BJ (cell line): ENCODE results near the gene DDX5. TPM values are rescaled to one million over a fixed set of nuclear protein-coding genes. Genes with fewer than 3 reads are reported as not detected.
"Not testable (repeated sequence)": the region's sequence is repeated elsewhere in the genome, so short reads cannot be mapped to it uniquely, and the experiment has no call there.

ENCODE experiments used
- CTCF ChIA-PET: fragments of 350-600 bp; formaldehyde crosslinking; extraction: SDS; loops from one replicate; lab custom pipeline; 2021; ENCODE audit warnings: antibody characterized with exemption, inconsistent platforms; lab: Yijun Ruan, JAX
- POLR2A ChIA-PET: fragments of 300-600 bp; sonication (Branson Sonifier 250); formaldehyde crosslinking; extraction: SDS; loops from one replicate; lab custom pipeline; 2021; ENCODE audit warnings: antibody characterized with exemption; lab: Charles Lee
- DNase-seq: peaks from one replicate; pipeline ENCODE4 v3.0.0-alpha.2; 2011; ENCODE audit warnings: low read depth
- H3K27me3 ChIP-seq: 2 replicates; pipeline ENCODE4 v1.6.0; 2011; ENCODE audit warnings: low read length; ENCODE audit not compliant: control insufficient read depth, insufficient read depth
- H3K36me3 ChIP-seq: 2 replicates; pipeline ENCODE4 v1.5.1; 2011; ENCODE audit warnings: low read length; ENCODE audit not compliant: control insufficient read depth, insufficient read depth
- H3K4me3 ChIP-seq: 2 replicates; pipeline ENCODE4 v1.5.1; 2011; ENCODE audit warnings: low read depth, mild to moderate bottlenecking, control low read depth, low read length
- polyA plus RNA-seq: library from polyadenylated mRNA; depleted of rRNA; stranded (reverse); fragments of >200 nt; gene quantifications from 2 replicates; pipeline ENCODE4 v1.2.3, GENCODE V29; 2011
- TF ChIP-seq, protein P1 (sequence below): IDR thresholded peaks from 2 replicates; pipeline ENCODE4 v1.5.1; 2011; ENCODE audit warnings: low read depth, mild to moderate bottlenecking, control low read depth, inconsistent platforms, low read length, moderate library complexity; ENCODE audit not compliant: insufficient read depth

DDX5 gene
- polyA plus RNA-seq, 1 experiment = 850 TPM

DNA sequence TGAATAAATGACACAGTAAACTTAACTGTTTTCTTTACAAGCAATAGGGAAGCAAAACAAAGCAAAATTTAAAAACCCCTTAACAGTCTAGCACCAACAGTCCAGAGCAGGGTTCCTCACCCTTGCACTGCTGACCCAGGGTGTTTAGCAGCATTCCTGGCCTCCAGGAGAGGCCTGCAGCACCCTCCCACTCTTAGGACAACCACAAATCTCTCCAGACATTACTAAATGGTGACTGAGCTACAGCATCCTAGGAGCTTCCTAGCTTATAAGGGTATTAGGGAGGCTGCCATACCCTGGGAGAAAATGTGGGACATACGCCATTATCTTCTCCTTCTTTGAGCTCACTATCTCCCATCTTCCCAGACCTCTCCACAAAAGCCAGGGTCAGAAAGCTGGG is 25.1 kb downstream of the DDX5 start:
- H3K4me3 ChIP-seq = no peak overlapping the region
- no peaks in the 10 kb centered on the region for H3K27me3 ChIP-seq
- DNase-seq = no peak
- ChIA-PET POLR2A (no interaction called here), CTCF (interaction anchor here (0.6 to 4.7 kb wide), 5 partner anchors 10 to 167 kb away, joined by 3 to 19 read pairs (median 3); no protein-coding TSS in a partner anchor)
- 0 out of 2 replicates have a peak, but pooled peaks cover 1% of the 10 kb centered on the region for H3K36me3 ChIP-seq
- TF ChIP-seq, protein P1, sequence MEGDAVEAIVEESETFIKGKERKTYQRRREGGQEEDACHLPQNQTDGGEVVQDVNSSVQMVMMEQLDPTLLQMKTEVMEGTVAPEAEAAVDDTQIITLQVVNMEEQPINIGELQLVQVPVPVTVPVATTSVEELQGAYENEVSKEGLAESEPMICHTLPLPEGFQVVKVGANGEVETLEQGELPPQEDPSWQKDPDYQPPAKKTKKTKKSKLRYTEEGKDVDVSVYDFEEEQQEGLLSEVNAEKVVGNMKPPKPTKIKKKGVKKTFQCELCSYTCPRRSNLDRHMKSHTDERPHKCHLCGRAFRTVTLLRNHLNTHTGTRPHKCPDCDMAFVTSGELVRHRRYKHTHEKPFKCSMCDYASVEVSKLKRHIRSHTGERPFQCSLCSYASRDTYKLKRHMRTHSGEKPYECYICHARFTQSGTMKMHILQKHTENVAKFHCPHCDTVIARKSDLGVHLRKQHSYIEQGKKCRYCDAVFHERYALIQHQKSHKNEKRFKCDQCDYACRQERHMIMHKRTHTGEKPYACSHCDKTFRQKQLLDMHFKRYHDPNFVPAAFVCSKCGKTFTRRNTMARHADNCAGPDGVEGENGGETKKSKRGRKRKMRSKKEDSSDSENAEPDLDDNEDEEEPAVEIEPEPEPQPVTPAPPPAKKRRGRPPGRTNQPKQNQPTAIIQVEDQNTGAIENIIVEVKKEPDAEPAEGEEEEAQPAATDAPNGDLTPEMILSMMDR = no peak

DNA sequence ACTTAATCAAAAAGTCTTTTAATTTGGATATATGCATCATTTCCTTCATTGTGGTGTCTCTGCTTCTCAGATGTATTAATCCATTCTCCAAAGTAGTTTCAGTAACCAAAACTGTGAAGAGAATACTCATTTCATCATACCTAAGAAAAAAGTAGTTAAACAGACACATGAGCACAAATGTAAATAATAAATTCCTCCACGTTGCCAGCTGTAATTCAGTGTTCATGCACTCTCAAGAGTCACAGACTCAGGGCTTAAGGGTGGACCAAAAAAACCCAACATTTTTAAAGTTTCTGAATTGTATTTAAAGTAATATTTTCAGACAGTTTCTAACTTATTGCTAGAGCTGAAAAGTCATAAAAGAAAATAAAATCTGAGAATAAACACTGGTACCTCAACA is 28.2 kb downstream of the DDX5 start:
- DNase-seq = no peak
- Histone ChIP-seq H3K36me3 (no peaks in the 10 kb centered on the region), H3K4me3 (no peak overlapping the region), H3K27me3 (no peaks in the 10 kb centered on the region)
- ChIA-PET POLR2A (no interaction called here), CTCF (interaction anchor here (0.6 to 1.8 kb wide), 7 partner anchors 10 to 701 kb away, joined by 3 to 5 read pairs (median 4); no protein-coding TSS in a partner anchor)
- TF ChIP-seq, protein P1 = no peak

DNA sequence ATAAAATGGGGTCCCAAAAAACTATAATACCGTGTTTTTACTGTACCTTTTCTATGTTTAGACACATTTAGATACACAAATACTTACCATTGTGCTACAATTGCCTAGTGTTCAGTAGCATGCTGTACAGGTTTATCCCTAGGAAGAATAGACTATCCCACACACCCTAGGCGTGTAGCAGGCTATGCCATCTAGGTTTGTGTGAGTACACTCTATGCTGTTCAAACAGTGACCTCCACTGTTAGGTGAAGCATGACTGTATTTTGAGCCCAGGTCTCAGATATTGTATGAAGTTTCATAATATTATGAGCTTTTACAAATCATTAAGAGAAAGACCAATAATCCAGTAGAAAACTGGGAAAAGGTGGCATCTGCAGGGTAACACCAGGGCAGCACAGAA is 33.5 kb downstream of the DDX5 start:
- no peak for DNase-seq
- POLR2A ChIA-PET = no interaction called here
- TF ChIP-seq, protein P1 = no peak
- no peaks in the 10 kb centered on the region for H3K27me3 ChIP-seq
- CTCF ChIA-PET = no interaction called here
- H3K36me3 ChIP-seq = no peaks in the 10 kb centered on the region
- no peak overlapping the region for H3K4me3 ChIP-seq

DNA sequence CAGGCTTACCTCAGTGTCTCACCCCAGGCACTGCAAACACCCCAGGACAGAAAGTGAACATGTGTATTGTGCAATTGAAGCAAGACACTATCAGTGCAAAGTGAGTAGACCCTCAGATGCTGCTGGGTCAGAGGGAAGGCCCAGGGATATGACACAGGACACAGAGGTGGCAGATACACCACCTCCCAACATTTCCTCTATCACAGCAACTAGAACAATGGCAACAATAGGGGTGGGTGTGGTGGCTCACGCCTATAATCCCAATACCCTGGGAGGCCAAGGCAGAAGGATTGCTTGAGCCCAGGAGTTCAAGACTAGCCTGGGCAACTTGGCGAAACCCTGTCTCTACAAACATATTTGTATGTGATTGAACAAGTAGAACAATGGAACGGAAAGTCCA is 34.6 kb downstream of the DDX5 start:
- CTCF ChIA-PET = no interaction called here
- H3K4me3 ChIP-seq = no peak overlapping the region
- no peak for DNase-seq
- TF ChIP-seq, protein P1 = no peak
- POLR2A ChIA-PET = no interaction called here
- H3K36me3 ChIP-seq = no peaks in the 10 kb centered on the region
- H3K27me3 ChIP-seq = no peaks in the 10 kb centered on the region

DNA sequence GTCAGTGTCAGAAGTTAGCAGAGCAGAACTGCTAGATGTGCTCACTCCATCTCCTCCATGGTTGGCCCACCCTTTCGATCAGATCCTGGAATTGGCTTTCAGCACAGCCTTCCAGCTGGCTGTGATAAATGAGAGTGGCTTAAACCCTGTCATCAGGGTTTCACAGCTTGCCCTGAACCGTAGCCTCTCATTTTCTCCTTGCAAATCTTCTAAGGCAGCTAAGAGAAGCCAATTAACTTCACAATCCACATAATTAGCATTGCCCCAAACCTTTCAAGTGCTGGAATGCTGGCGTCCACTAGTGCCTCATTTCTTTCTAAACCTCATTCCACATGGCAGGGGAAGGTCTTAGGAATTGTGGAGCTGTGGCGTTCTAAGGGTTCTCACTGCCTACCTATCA is 35.5 kb downstream of the DDX5 start:
- DNase-seq = no peak
- Histone ChIP-seq H3K27me3 (no peaks in the 10 kb centered on the region), H3K36me3 (no peaks in the 10 kb centered on the region), H3K4me3 (no peak overlapping the region)
- POLR2A ChIA-PET = no interaction called here
- TF ChIP-seq, protein P1 = no peak
- CTCF ChIA-PET = interaction anchor here (1.1 kb wide), 1 partner anchor 149 kb away, joined by 4 read pairs; no protein-coding TSS in a partner anchor

DNA sequence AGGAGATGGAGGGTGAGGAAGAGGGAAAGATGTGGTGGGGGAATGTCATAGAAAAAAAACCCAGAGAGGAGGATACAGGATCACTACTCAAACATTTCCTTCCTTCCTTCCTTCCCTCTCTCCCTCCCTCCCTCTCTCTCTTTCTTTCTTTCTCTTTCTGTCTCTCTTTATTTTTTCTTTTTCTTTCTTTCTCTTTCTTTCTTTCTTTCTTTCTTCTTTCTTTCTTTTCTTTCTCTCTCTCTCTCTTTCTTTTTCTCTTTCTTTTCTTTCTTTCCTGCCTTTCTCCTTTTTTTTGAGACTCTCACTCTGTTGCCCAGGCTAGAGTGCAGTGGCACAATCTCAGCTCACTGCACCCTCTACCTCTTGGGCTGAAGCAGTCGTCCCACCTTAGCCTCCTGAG is 39.3 kb downstream of the DDX5 start:
- CTCF ChIA-PET = interaction anchor here (1.0 to 1.7 kb wide), 6 partner anchors 10 to 47 kb away, joined by 3 to 5 read pairs (median 4); no protein-coding TSS in a partner anchor

More for the DNA sequence above, 39.3 kb downstream of the DDX5 start:
- H3K27me3 ChIP-seq, H3K4me3 ChIP-seq, POLR2A ChIA-PET, DNase-seq, H3K36me3 ChIP-seq: not testable (repeated sequence)
